Ishikawa (cell line): ENCODE data around the gene CAMK1G.

Experiments used
- CEBPB ChIP-seq: IDR thresholded peaks from 2 replicates; pipeline ENCODE4 v1.6.1; 2012
- CREB1 ChIP-seq: IDR thresholded peaks from 2 replicates; pipeline ENCODE4 v1.6.1; 2012; ENCODE audit warnings: low read depth
- EGR1 ChIP-seq: IDR thresholded peaks from 2 replicates; pipeline ENCODE4 v1.6.1; 2012
- EP300 ChIP-seq: IDR thresholded peaks from 2 replicates; pipeline ENCODE4 v1.6.1; 2012; ENCODE audit warnings: borderline replicate concordance
- FOXM1 ChIP-seq: IDR thresholded peaks from 2 replicates; pipeline ENCODE4 v1.6.1; 2012; ENCODE audit warnings: low read depth, borderline replicate concordance
- MAX ChIP-seq: IDR thresholded peaks from 2 replicates; pipeline ENCODE4 v1.6.1; 2012
- NFIC ChIP-seq: IDR thresholded peaks from 2 replicates; pipeline ENCODE4 v1.6.1; 2012
- RAD21 ChIP-seq: IDR thresholded peaks from 2 replicates; pipeline ENCODE4 v1.6.1; 2012; ENCODE audit warnings: low read depth
- REST ChIP-seq: IDR thresholded peaks from 2 replicates; pipeline ENCODE4 v1.6.1; 2012; ENCODE audit warnings: low read depth, mild to moderate bottlenecking
- TAF1 ChIP-seq: IDR thresholded peaks from 2 replicates; pipeline ENCODE4 v1.6.1; 2012; ENCODE audit warnings: low read depth, mild to moderate bottlenecking
- TCF12 ChIP-seq: IDR thresholded peaks from 2 replicates; pipeline ENCODE4 v1.6.1; 2012; ENCODE audit warnings: low read depth
- TEAD4 ChIP-seq: IDR thresholded peaks from 2 replicates; pipeline ENCODE4 v1.6.1; 2012
- USF1 ChIP-seq: IDR thresholded peaks from 2 replicates; pipeline ENCODE4 v1.6.1; 2012
- YY1 ChIP-seq: IDR thresholded peaks from 2 replicates; pipeline ENCODE4 v1.6.1; 2012; ENCODE audit warnings: low read depth
- ZBTB7A ChIP-seq: IDR thresholded peaks from 2 replicates; pipeline ENCODE4 v1.6.1; 2012; ENCODE audit warnings: low read depth

The CAMK1G gene

GRCh38 chr1:209621741-209622655 is 38.5 kb downstream of the CAMK1G start:
- TF ChIP-seq ZBTB7A (no peak), NFIC (no peak), MAX (no peak), TAF1 (no peak), TEAD4 (no peak), FOXM1 (no peak), CEBPB (no peak), REST (no peak), EGR1 (no peak), CREB1 (no peak), RAD21 (no peak), TCF12 (no peak), EP300 (no peak), USF1 (no peak)

GRCh38 chr1:209622841-209623829 is 39.6 kb downstream of the CAMK1G start:
- no peak for TF ChIP-seq TAF1
- no peak for TF ChIP-seq EGR1
- no peak for TF ChIP-seq MAX
- no peak for TF ChIP-seq USF1
- no peak for TF ChIP-seq EP300
- TF ChIP-seq RAD21, result no peak
- TF ChIP-seq CEBPB, result no peak
- no peak for TF ChIP-seq FOXM1
- TF ChIP-seq CREB1, result no peak
- TF ChIP-seq TCF12, result no peak
- no peak for TF ChIP-seq NFIC
- no peak for TF ChIP-seq YY1
- TF ChIP-seq TEAD4, result no peak
- TF ChIP-seq ZBTB7A, result no peak

GRCh38 chr1:209624558-209625549 is 41.3 kb downstream of the CAMK1G start:
- TF ChIP-seq RAD21 (no peak), EGR1 (no peak), NFIC (no peak), ZBTB7A (no peak), CREB1 (no peak), USF1 (no peak), EP300 (no peak), REST (no peak)

GRCh38 chr1:209625791-209626285 is 42.3 kb downstream of the CAMK1G start:
- TF ChIP-seq TAF1 (no peak), EGR1 (no peak), NFIC (no peak), CEBPB (no peak), FOXM1 (no peak), CREB1 (no peak), EP300 (no peak), YY1 (no peak), ZBTB7A (no peak), TCF12 (no peak), MAX (no peak), TEAD4 (no peak), RAD21 (no peak), REST (no peak), USF1 (no peak)
